Endothelial cell of umbilical vein (primary cell): ENCODE data around the gene MRPL9.

Source experiments
- CTCF ChIP-seq, 2 donors: IDR thresholded peaks; 1 replicate in 1 of 2; 2 replicates in 1 of 2; pipeline ENCODE4 v1.5.1; 2011; ENCODE audit warnings: low read length in 2 of 2, mild to moderate bottlenecking in 2 of 2, moderate library complexity in 2 of 2, control low read depth in 1 of 2, inconsistent platforms in 1 of 2, low read depth in 1 of 2; ENCODE audit not compliant: insufficient read depth in 1 of 2; ENCODE audit errors: extremely low read depth in 1 of 2
- MAX ChIP-seq: IDR thresholded peaks from 2 replicates; pipeline ENCODE4 v1.6.1; 2011; ENCODE audit not compliant: insufficient read depth, insufficient read length
- MYC ChIP-seq: IDR thresholded peaks from one replicate; pipeline ENCODE4 v1.6.1; 2011; ENCODE audit warnings: mild to moderate bottlenecking, low read depth, low read length
- POLR2A ChIP-seq: IDR thresholded peaks from 2 replicates; pipeline ENCODE4 v1.6.1; 2012; ENCODE audit warnings: low read depth, mild to moderate bottlenecking, control low read depth, low read length
- POLR2AphosphoS5 ChIP-seq: IDR thresholded peaks from 2 replicates; pipeline ENCODE4 v1.6.1; 2012; ENCODE audit warnings: low read depth, mild to moderate bottlenecking, control low read depth, low read length, moderate library complexity; ENCODE audit not compliant: insufficient read depth

DNA sequence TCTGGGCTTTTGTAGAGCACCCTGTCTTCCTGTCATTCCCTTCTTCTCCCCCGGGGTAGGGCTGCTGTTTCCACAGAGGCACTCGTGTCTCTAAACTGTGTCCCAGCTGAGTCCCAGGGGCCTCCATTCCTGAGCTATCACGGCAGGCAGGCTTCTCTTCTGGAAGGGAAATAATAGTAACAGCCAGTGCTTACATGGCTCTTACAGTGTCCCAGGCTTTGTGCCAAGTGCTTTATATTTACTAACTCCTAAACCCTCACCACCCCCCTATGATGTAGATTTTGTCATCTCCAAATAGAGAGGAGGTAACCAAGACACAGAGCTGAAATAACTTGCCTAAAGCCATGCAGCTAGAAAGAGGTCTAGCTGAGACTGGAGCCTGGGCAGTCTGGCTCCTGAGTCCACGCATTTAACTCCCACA, 45.3 kb downstream of the MRPL9 start:
- no peak for TF ChIP-seq MYC
- no peak for TF ChIP-seq CTCF (IDR thresholded peaks at IDR 0.05; ENCODE audit: extremely low read depth in 1 of 2, insufficient read depth in 1 of 2, low read depth in 1 of 2, low read length in 2 of 2)
- no peak for TF ChIP-seq POLR2AphosphoS5
- TF ChIP-seq POLR2A, result no peak
- TF ChIP-seq MAX, result no peak
